IMR-90 (cell line): Measurements from ENCODE around the gene CENPX. TPM values are rescaled to one million over a fixed set of nuclear protein-coding genes. Genes with fewer than 3 reads are reported as not detected.
A peak's percentile ranks its signal among the peaks of the same experiment; 100 is the strongest.

Experiments
- ATAC-seq: fragments of 200-7000 bp; cut with Tn5 transposase; 2 replicates; pipeline ENCODE4 v1.9.1; 2020; ENCODE audit warnings: low read depth, mild to moderate bottlenecking, moderate library complexity
- BruUV-seq: library from RNA; stranded (reverse); fragments of 400-500 nt; replicated peaks from 2 replicates; lab custom pipeline; 2021; lab: Mats Ljungman, UMichigan
- CTCF ChIA-PET: fragments of 300-600 bp; formaldehyde crosslinking; extraction: SDS; loops from one replicate; lab custom pipeline; 2021; ENCODE audit warnings: antibody characterized with exemption; lab: Yijun Ruan, JAX
- POLR2A ChIA-PET: fragments of 300-600 bp; sonication (Branson Sonifier 250); formaldehyde crosslinking; loops from one replicate; lab custom pipeline; 2022; ENCODE audit warnings: antibody characterized with exemption; ENCODE audit not compliant: unreplicated experiment; lab: Charles Lee
- DNase-seq: peaks from one replicate; pipeline ENCODE4 v3.0.0; 2013
- H2AFZ ChIP-seq: replicated peaks from 2 replicates; pipeline ENCODE3; 2013; ENCODE audit warnings: low read length, mild to moderate bottlenecking; ENCODE audit not compliant: poor library complexity
- H2AK5ac ChIP-seq: 2 replicates; pipeline ENCODE4 v1.6.1; 2013; ENCODE audit warnings: low read depth, low read length, inconsistent platforms
- H2AK9ac ChIP-seq: replicated peaks from 2 replicates; pipeline ENCODE3; 2013; ENCODE audit warnings: mild to moderate bottlenecking, low read depth, low read length, moderate library complexity; ENCODE audit not compliant: poor library complexity
- H2BK120ac ChIP-seq: 2 replicates; pipeline ENCODE4 v1.6.1; 2013; ENCODE audit warnings: low read depth, low read length, inconsistent platforms
- H2BK15ac ChIP-seq: 3 replicates; pipeline ENCODE4 v1.6.1; 2013; ENCODE audit warnings: low read depth, low read length, inconsistent platforms
- H2BK20ac ChIP-seq: 2 replicates; pipeline ENCODE4 v1.6.1; 2013; ENCODE audit warnings: low read depth, mild to moderate bottlenecking, inconsistent platforms, low read length, moderate library complexity
- H2BK5ac ChIP-seq: 2 replicates; pipeline ENCODE4 v1.6.1; 2013; ENCODE audit warnings: mild to moderate bottlenecking, low read depth, low read length, inconsistent platforms; ENCODE audit not compliant: poor library complexity, severe bottlenecking
- H3K14ac ChIP-seq: replicated peaks from 2 replicates; pipeline ENCODE4 v1.6.1; 2013; ENCODE audit warnings: low read depth, low read length, inconsistent platforms
- H3K18ac ChIP-seq: 2 replicates; pipeline ENCODE4 v1.6.1; 2013; ENCODE audit warnings: low read depth, low read length, control low read depth
- H3K23ac ChIP-seq: 2 replicates; pipeline ENCODE4 v1.6.1; 2013; ENCODE audit warnings: low read depth, low read length, inconsistent platforms
- H3K27ac ChIP-seq: 2 replicates; pipeline ENCODE4 v1.5.1; 2013; ENCODE audit warnings: mild to moderate bottlenecking, control low read depth, low read length; ENCODE audit not compliant: insufficient read depth
- H3K27me3 ChIP-seq: 2 replicates; pipeline ENCODE4 v1.6.1; 2013; ENCODE audit warnings: low read length; ENCODE audit not compliant: control insufficient read depth, insufficient read depth
- H3K36me3 ChIP-seq: 2 replicates; pipeline ENCODE4 v1.6.1; 2013; ENCODE audit warnings: low read length, mixed read lengths; ENCODE audit not compliant: control insufficient read depth, insufficient read depth
- H3K4ac ChIP-seq: 2 replicates; pipeline ENCODE4 v1.6.1; 2013; ENCODE audit warnings: low read depth, low read length, inconsistent platforms
- H3K4me1 ChIP-seq: 2 replicates; pipeline ENCODE4 v1.6.1; 2013; ENCODE audit warnings: low read length, mixed read lengths; ENCODE audit not compliant: control insufficient read depth, insufficient read depth
- H3K4me2 ChIP-seq: 2 replicates; pipeline ENCODE4 v1.6.1; 2013; ENCODE audit warnings: low read depth, mild to moderate bottlenecking, control low read depth, low read length, moderate library complexity
- H3K4me3 ChIP-seq: 2 replicates; pipeline ENCODE4 v1.5.1; 2013; ENCODE audit warnings: low read depth, mild to moderate bottlenecking, control low read depth, low read length, moderate library complexity; ENCODE audit not compliant: insufficient read depth
- H3K56ac ChIP-seq: 2 replicates; pipeline ENCODE4 v1.6.1; 2013; ENCODE audit warnings: low read length, inconsistent platforms; ENCODE audit not compliant: insufficient read depth; ENCODE audit errors: extremely low read depth
- H3K79me1 ChIP-seq, 2 experiments: 2 replicates each; pipeline ENCODE4 v1.6.1; 2013; ENCODE audit warnings: low read length in 2 of 2, inconsistent platforms in 1 of 2, low read depth in 1 of 2
- H3K9ac ChIP-seq: 2 replicates; pipeline ENCODE4 v1.6.1; 2013; ENCODE audit warnings: low read depth, low read length, control low read depth
- H3K9me1 ChIP-seq: 2 replicates; pipeline ENCODE4 v1.6.1; 2013; ENCODE audit warnings: low read length, inconsistent platforms; ENCODE audit not compliant: insufficient read depth
- H3K9me3 ChIP-seq: 2 replicates; pipeline ENCODE4 v1.6.1; 2013; ENCODE audit warnings: low read length; ENCODE audit not compliant: control insufficient read depth, insufficient read depth
- H4K20me1 ChIP-seq: 2 replicates; pipeline ENCODE4 v1.6.1; 2013; ENCODE audit warnings: low read length, inconsistent platforms; ENCODE audit not compliant: insufficient read depth
- H4K5ac ChIP-seq: 2 replicates; pipeline ENCODE4 v1.6.1; 2013; ENCODE audit warnings: mild to moderate bottlenecking, low read depth, low read length, control low read depth
- H4K8ac ChIP-seq, 2 experiments: 2 replicates each; pipeline ENCODE4 v1.6.1; 2013; ENCODE audit warnings: low read depth in 2 of 2, low read length in 2 of 2, control low read depth in 1 of 2, inconsistent platforms in 1 of 2
- H4K91ac ChIP-seq: 2 replicates; pipeline ENCODE4 v1.6.1; 2013; ENCODE audit warnings: low read depth, low read length, inconsistent platforms; ENCODE audit not compliant: insufficient read depth
- BHLHE40 ChIP-seq: fragments of 150-350 bp; IDR thresholded peaks from 2 replicates; pipeline ENCODE4 v1.6.1; 2016; ENCODE audit warnings: mild to moderate bottlenecking, low read depth, low read length
- FOS ChIP-seq: fragments of 150-350 bp; IDR thresholded peaks from 2 replicates; pipeline ENCODE4 v1.6.1; 2016; ENCODE audit warnings: low read depth, low read length
- MAFK ChIP-seq: IDR thresholded peaks from 2 replicates; pipeline ENCODE4 v1.6.1; 2012; ENCODE audit warnings: low read depth, low read length, improper control_type of control experiment
- NFE2L2 ChIP-seq: fragments of 150-350 bp; IDR thresholded peaks from 2 replicates; pipeline ENCODE4 v1.6.1; 2016; ENCODE audit warnings: low read depth, mild to moderate bottlenecking, low read length
- RAD21 ChIP-seq: IDR thresholded peaks from 2 replicates; pipeline ENCODE4 v1.6.1; 2012; ENCODE audit warnings: low read length, improper control_type of control experiment
- WGBS, 2 experiments: methylation state at CpG; one replicate each; pipeline versions ENCODE4 v1.1.5 to v1.1.7; 2013; ENCODE audit warnings: missing lambda C conversion rate in 2 of 2; ENCODE audit not compliant: insufficient read length in 1 of 2; ENCODE audit errors: extremely low coverage in 2 of 2; 5-methylcytosine and 5-hydroxymethylcytosine counted together
- dilution Hi-C: fragments of 300-500 bp; cut with HindIII; formaldehyde crosslinking; loops from one replicate; pipeline ENCODE4 v1.14.3; 2018; ENCODE audit warnings: low sequenced_read_pairs; ENCODE audit not compliant: unreplicated experiment
- in situ Hi-C: fragments of 300-500 bp; cut with MboI; formaldehyde crosslinking; loops from 3 replicates; pipeline ENCODE4 v1.14.3; 2019; ENCODE audit warnings: low sequenced_read_pairs, inconsistent platforms, mixed read lengths
- intact Hi-C: fragments of 100-400 bp; cut with micrococcal nuclease; formaldehyde crosslinking; loops from 2 replicates; pipeline ENCODE4 v1.10.0; 2022
- polyA plus RNA-seq, 3 experiments: library from polyadenylated mRNA; depleted of rRNA; stranded (reverse); fragments of >200 nt; gene quantifications; 2 replicates each; pipeline ENCODE4 v1.2.3, GENCODE V29; 2012; ENCODE audit warnings: low replicate concordance in 1 of 3
- total RNA-seq: library from RNA; depleted of rRNA; stranded (reverse); fragments of >200 nt; gene quantifications from 2 replicates; pipeline ENCODE4 v1.2.3, GENCODE V29; 2012
- TF ChIP-seq, protein P1 (sequence below): fragments of 150-350 bp; IDR thresholded peaks from 2 replicates; pipeline ENCODE4 v1.6.1; 2017; ENCODE audit warnings: mild to moderate bottlenecking, antibody characterized with exemption, low read length, low read depth
- TF ChIP-seq, protein P2 (sequence below): conservative IDR thresholded peaks from 2 replicates; pipeline ENCODE4 v1.5.1; 2012; ENCODE audit warnings: mild to moderate bottlenecking, low read depth, low read length, improper control_type of control experiment
- TF ChIP-seq, protein P3 (sequence below): fragments of 150-350 bp; IDR thresholded peaks from 2 replicates; pipeline ENCODE4 v1.6.1; 2016; ENCODE audit warnings: low read depth, mild to moderate bottlenecking, low read length, moderate library complexity, borderline replicate concordance

The CENPX gene
- total and polyA plus RNA-seq, 2 of the 4 experiments (the other 2 are of a cell fraction), result 44.8 to 86.8 TPM

DNA sequence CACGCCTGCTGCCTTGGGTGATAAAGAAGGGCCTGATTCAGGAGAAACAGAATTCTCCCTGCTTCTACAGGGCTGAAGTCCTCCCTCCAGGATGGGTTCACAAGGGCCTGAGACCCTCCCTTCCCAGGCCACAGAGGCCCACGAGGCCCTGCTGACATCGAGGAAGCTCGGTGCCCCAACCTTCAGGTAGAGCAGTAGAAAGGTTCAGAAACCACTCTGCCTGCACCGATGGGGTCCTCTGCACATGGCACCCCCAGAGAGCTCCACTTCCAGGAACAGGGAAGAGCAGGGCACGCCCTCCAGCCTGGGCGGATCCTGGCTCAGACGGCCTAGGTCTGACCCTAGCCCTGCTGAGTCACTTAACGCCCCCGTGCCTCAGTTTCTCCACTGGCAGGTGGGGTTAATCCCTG is 773 bp downstream of the CENPX start:
- Histone ChIP-seq H3K9ac (peak overlapping the region; percentile 71), H3K27me3 (no peaks in the 10 kb centered on the region), H2AFZ (peak overlapping the region; percentile 98), H3K56ac (no peak overlapping the region), H2BK15ac (no peak overlapping the region), H4K8ac (peak overlapping the region in 1 of 2 experiments; percentile 13; a peak in 1 of 4 replicates), H2AK9ac (peak overlapping the region; percentile 90), H4K5ac (no peak overlapping the region), H4K20me1 (peaks cover 24% of the 10 kb centered on the region), H3K9me3 (no peaks in the 10 kb centered on the region), H3K4me3 (peak overlapping the region; percentile 92), H4K91ac (peak overlapping the region; percentile 1; the same call in 1 of the 2 replicates), H3K4me2 (peak overlapping the region; percentile 99), H2AK5ac (peak overlapping the region; percentile 70), H2BK20ac (no peak overlapping the region), H2BK5ac (no peak overlapping the region), H3K4ac (peak overlapping the region; percentile 31; the same call in 1 of the 2 replicates), H2BK120ac (no peak overlapping the region), H3K36me3 (peaks cover 6% of the 10 kb centered on the region; the same call in 1 of the 2 replicates), H3K4me1 (peaks cover 13% of the 10 kb centered on the region), H3K9me1 (no peaks in the 10 kb centered on the region), H3K79me1 (peaks cover 12 to 46% of the 10 kb centered on the region in 2 experiments), H3K18ac (no peak overlapping the region), H3K27ac (peak overlapping the region; percentile 51; the same call in 1 of the 2 replicates), H3K23ac (peak overlapping the region; percentile 69), H3K14ac (peak overlapping the region; percentile 23; the same call in 1 of the 2 replicates)
- ChIA-PET CTCF (interaction anchor here (1.6 to 3.6 kb wide), 2 partner anchors 61 to 62 kb away, joined by 3 to 17 read pairs; partner anchors contain the start of gene NOTUM), POLR2A (interaction anchor here (0.6 kb wide), 1 partner anchor 81 kb away, joined by 11 read pairs; no protein-coding TSS in a partner anchor)
- WGBS, 2 experiments, result 6% methylated on average over 6 of the region's 10 CpGs; no CpG with 5 or more reads in 1 of the 2 experiments
- BruUV-seq, result no TSS peak
- intact Hi-C loops, result loop anchor here (1.0 to 2.0 kb wide), 2 partner anchors 63 to 149 kb away; no protein-coding TSS in a partner anchor
- DNase-seq (no peak), ATAC-seq (no peak)
- in situ Hi-C loops, result no loop called here
- dilution Hi-C loops, result no loop called here
- TF ChIP-seq, protein P1, sequence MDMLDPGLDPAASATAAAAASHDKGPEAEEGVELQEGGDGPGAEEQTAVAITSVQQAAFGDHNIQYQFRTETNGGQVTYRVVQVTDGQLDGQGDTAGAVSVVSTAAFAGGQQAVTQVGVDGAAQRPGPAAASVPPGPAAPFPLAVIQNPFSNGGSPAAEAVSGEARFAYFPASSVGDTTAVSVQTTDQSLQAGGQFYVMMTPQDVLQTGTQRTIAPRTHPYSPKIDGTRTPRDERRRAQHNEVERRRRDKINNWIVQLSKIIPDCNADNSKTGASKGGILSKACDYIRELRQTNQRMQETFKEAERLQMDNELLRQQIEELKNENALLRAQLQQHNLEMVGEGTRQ, result no peak
- TF ChIP-seq, protein P2, sequence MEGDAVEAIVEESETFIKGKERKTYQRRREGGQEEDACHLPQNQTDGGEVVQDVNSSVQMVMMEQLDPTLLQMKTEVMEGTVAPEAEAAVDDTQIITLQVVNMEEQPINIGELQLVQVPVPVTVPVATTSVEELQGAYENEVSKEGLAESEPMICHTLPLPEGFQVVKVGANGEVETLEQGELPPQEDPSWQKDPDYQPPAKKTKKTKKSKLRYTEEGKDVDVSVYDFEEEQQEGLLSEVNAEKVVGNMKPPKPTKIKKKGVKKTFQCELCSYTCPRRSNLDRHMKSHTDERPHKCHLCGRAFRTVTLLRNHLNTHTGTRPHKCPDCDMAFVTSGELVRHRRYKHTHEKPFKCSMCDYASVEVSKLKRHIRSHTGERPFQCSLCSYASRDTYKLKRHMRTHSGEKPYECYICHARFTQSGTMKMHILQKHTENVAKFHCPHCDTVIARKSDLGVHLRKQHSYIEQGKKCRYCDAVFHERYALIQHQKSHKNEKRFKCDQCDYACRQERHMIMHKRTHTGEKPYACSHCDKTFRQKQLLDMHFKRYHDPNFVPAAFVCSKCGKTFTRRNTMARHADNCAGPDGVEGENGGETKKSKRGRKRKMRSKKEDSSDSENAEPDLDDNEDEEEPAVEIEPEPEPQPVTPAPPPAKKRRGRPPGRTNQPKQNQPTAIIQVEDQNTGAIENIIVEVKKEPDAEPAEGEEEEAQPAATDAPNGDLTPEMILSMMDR, result no peak
- TF ChIP-seq MAFK, result no peak
- TF ChIP-seq NFE2L2, result no peak
- no peak for TF ChIP-seq RAD21
- no peak for TF ChIP-seq BHLHE40
- TF ChIP-seq, protein P3, sequence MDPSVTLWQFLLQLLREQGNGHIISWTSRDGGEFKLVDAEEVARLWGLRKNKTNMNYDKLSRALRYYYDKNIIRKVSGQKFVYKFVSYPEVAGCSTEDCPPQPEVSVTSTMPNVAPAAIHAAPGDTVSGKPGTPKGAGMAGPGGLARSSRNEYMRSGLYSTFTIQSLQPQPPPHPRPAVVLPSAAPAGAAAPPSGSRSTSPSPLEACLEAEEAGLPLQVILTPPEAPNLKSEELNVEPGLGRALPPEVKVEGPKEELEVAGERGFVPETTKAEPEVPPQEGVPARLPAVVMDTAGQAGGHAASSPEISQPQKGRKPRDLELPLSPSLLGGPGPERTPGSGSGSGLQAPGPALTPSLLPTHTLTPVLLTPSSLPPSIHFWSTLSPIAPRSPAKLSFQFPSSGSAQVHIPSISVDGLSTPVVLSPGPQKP, result no peak
- TF ChIP-seq FOS, result no peak
